Chondrocyte (in vitro differentiated cells): ENCODE measurements around the gene MYH14. TPM values are rescaled to one million over a fixed set of nuclear protein-coding genes. Genes with fewer than 3 reads are reported as not detected.

Experiments used
- DNase-seq: peaks from one replicate; pipeline ENCODE4 v3.0.0; 2021; ENCODE audit warnings: mixed read lengths, low spot score
- H3K27ac Mint-ChIP-seq: one replicate; pipeline ENCODE4 v1.8.0; 2021; ENCODE audit warnings: mild to moderate bottlenecking, moderate library complexity, mixed read lengths; ENCODE audit not compliant: unreplicated experiment
- H3K27me3 Mint-ChIP-seq: 2 replicates; pipeline ENCODE4 v1.8.0; 2021; ENCODE audit warnings: low read depth, mixed read lengths
- H3K36me3 Mint-ChIP-seq: 2 replicates; pipeline ENCODE4 v1.8.0; 2021; ENCODE audit warnings: low read depth, mixed read lengths
- H3K4me1 Mint-ChIP-seq: 2 replicates; pipeline ENCODE4 v1.8.0; 2021; ENCODE audit warnings: low read depth, mild to moderate bottlenecking, mixed read lengths
- H3K4me3 Mint-ChIP-seq: one replicate; pipeline ENCODE4 v1.8.0; 2021; ENCODE audit warnings: mild to moderate bottlenecking, moderate library complexity, mixed read lengths; ENCODE audit not compliant: unreplicated experiment
- H3K9me3 Mint-ChIP-seq: 2 replicates; pipeline ENCODE4 v1.8.0; 2021; ENCODE audit warnings: low read depth, mixed read lengths
- CTCF ChIP-seq: fragments of 200-600 bp; sonication (generic); IDR thresholded peaks from 2 replicates; pipeline ENCODE4 v1.5.0; 2021; ENCODE audit warnings: antibody characterized with exemption, mild to moderate bottlenecking, moderate library complexity
- total RNA-seq: library from RNA; stranded (reverse); gene quantifications from 3 replicates; pipeline ENCODE4 v1.2.1, GENCODE V29; 2021

The MYH14 gene
- total RNA-seq, 1 donor from 2014 or later = 10.2 TPM

DNA sequence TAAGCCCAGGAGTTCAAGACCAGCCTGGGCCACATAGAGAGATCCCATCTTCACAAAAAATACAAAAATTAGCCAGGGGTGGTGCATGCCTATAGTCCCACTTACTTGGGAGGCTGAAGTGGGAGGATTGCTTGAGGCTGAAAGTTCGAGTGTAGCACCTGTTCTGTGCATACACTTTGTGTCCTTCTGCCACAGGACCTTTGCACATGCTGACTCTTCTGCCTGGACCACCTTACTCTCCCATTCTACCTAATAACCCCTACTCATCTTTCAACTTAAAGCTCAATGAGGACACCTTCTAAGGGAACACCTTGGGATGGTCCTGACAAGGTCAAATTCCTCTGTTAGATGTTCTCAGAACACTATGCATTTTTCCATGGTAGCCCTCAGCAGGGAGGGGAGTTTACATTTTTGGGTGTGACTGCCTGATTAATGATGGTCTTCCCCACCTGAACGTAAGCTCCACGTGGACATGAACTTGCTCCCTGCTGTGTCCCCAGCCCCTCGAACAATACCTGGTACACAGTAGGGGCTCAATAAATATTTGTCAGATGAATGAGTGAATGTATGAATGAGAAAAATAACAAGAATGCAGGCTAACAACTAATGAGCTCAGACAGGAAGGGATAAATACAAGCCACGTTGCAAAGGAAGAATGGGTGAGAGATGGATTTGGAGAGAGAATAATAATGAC, 29.2 kb upstream of the MYH14 start:
- no peak for DNase-seq
- H3K36me3 Mint-ChIP-seq = no peaks in the 10 kb centered on the region
- no peak overlapping the region for H3K4me3 Mint-ChIP-seq
- H3K4me1 Mint-ChIP-seq = no peaks in the 10 kb centered on the region
- TF ChIP-seq CTCF = no peak
- H3K27ac Mint-ChIP-seq = no peak overlapping the region
- H3K9me3 Mint-ChIP-seq = no peaks in the 10 kb centered on the region
- H3K27me3 Mint-ChIP-seq = no peaks in the 10 kb centered on the region

DNA sequence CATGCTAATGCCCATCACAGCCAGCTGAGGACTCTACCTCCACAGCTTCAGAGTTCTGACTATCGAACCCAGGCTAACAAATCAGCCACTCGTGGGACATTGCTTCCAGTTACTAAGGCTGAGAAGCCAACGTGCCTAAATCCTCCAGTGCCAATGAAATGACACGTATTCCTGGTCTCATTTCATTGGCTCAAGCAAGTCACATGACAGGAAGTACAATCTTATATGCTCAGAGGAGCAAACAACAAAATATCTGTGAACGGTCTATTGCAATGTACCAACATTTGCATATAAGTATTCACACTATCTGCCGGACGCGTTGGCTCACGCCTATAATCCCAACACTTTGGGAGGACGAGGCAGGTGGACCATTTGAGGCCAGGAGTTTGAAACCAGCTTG, 27.5 kb upstream of the MYH14 start:
- Mint-ChIP-seq H3K27ac (no peak overlapping the region), H3K4me1 (no peaks in the 10 kb centered on the region), H3K9me3 (peaks cover 2% of the 10 kb centered on the region), H3K4me3 (no peak overlapping the region), H3K27me3 (no peaks in the 10 kb centered on the region), H3K36me3 (no peaks in the 10 kb centered on the region)
- no peak for DNase-seq
- TF ChIP-seq CTCF = no peak

DNA sequence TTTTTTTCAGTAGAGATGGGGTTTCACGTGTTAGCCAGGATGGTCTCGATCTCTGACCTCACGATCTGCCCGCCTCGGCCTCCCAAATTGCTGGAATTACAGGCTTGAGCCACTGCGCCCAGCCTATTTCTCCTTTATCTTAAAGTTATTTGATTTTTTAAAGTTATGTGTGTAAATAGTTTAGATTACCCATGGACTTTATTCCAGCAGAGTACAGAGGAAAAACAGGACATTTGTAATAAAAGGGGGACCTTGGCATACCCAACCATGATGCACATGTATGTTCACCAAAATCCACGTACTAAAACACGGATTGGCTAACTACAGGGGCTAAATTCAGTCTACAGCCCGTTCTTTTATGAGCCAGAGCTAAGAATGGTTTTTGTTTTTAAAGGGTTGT, 26.6 kb upstream of the MYH14 start:
- H3K4me1 Mint-ChIP-seq = no peaks in the 10 kb centered on the region
- no peak for DNase-seq
- H3K36me3 Mint-ChIP-seq = no peaks in the 10 kb centered on the region
- H3K27ac Mint-ChIP-seq = no peak overlapping the region
- H3K9me3 Mint-ChIP-seq = peaks cover 2% of the 10 kb centered on the region
- H3K27me3 Mint-ChIP-seq = no peaks in the 10 kb centered on the region
- no peak for TF ChIP-seq CTCF
- no peak overlapping the region for H3K4me3 Mint-ChIP-seq

GRCh38 chr19:50178320-50178719, 25.1 kb upstream of the MYH14 start:
- Mint-ChIP-seq H3K4me3 (no peak overlapping the region), H3K4me1 (no peaks in the 10 kb centered on the region), H3K27me3 (no peaks in the 10 kb centered on the region), H3K9me3 (peaks cover 2% of the 10 kb centered on the region), H3K27ac (no peak overlapping the region), H3K36me3 (no peaks in the 10 kb centered on the region)
- no peak for TF ChIP-seq CTCF
- no peak for DNase-seq

- no peak for TF ChIP-seq CTCF
- no peak for DNase-seq
- H3K36me3 Mint-ChIP-seq = no peaks in the 10 kb centered on the region
- peaks cover 2% of the 10 kb centered on the region for H3K9me3 Mint-ChIP-seq
- H3K27ac Mint-ChIP-seq = no peak overlapping the region
- H3K4me1 Mint-ChIP-seq = no peaks in the 10 kb centered on the region
- H3K4me3 Mint-ChIP-seq = no peak overlapping the region
- H3K27me3 Mint-ChIP-seq = no peaks in the 10 kb centered on the region
Observed at GRCh38 chr19:50178859-50179537, 24.4 kb upstream of the MYH14 start.
